ENCODE measurements around the gene C16orf78. TPM values are rescaled to one million over a fixed set of nuclear protein-coding genes. Genes with fewer than 3 reads are reported as not detected.
A peak's percentile ranks its signal among the peaks of the same experiment; 100 is the strongest.

The C16orf78 gene
- total and polyA plus RNA-seq, 5 donors from 2014 or later = not detected

DNA sequence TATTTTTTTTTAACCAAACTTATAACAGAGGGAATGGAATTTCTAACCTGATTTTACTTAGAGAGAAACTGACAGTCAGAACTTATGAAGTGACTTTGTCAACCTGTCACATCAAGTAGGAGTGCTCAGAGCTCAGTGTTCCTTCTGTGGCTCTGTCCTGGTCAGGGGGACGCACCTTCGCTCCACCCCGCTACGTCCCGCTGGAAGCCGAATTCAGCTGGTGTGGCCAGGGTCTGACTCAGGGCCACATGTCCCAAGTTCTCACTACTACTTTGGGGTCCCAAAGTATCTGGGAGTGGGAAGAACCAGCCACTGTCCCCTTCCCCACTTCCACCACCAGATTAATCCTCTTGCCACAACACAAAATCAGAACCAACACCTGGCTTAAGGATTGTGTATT, 51.4 kb downstream of the C16orf78 start:
- Histone ChIP-seq H3K9me3 (ENCODE audit: control insufficient read depth in 2 of 2, low read length in 2 of 2) (no peaks in the 10 kb centered on the region), H3K27me3 (ENCODE audit: control insufficient read depth, insufficient read depth, low read length) (no peaks in the 10 kb centered on the region), H3K36me3 (ENCODE audit: control insufficient read depth, insufficient read depth, low read length) (no peaks in the 10 kb centered on the region), H3K4me3 (ENCODE audit: low read depth, low read length) (no peak overlapping the region), H3K4me1 (ENCODE audit: control insufficient read depth, insufficient read depth, low read length, poor library complexity, severe bottlenecking) (no peaks in the 10 kb centered on the region), H3K27ac (ENCODE audit: insufficient read depth, low read length, poor library complexity, severe bottlenecking) (no peak overlapping the region)
- Mint-ChIP-seq H3K27ac (no peak overlapping the region), H3K36me3 (no peaks in the 10 kb centered on the region), H3K9me3 (peaks cover 0 to 7% (median 2%) of the 10 kb centered on the region in 7 donors), H3K4me3 (no peak overlapping the region), H3K27me3 (no peaks in the 10 kb centered on the region), H3K4me1 (no peaks in the 10 kb centered on the region)
- no peak for DNase-seq
- ATAC-seq (ENCODE audit: low read depth in 2 of 2) = no peak

GRCh38 chr16:49427771-49428170, 54.2 kb downstream of the C16orf78 start:
- no peak for DNase-seq
- Mint-ChIP-seq H3K27ac (no peak overlapping the region), H3K9me3 (peaks cover 0 to 7% (median 2%) of the 10 kb centered on the region in 7 donors), H3K27me3 (no peaks in the 10 kb centered on the region), H3K36me3 (no peaks in the 10 kb centered on the region), H3K4me1 (no peaks in the 10 kb centered on the region), H3K4me3 (no peak overlapping the region)
- Histone ChIP-seq H3K9me3 (ENCODE audit: control insufficient read depth in 2 of 2, low read length in 2 of 2) (no peaks in the 10 kb centered on the region), H3K4me3 (ENCODE audit: low read depth, low read length) (no peak overlapping the region), H3K27me3 (ENCODE audit: control insufficient read depth, insufficient read depth, low read length) (no peaks in the 10 kb centered on the region), H3K27ac (ENCODE audit: insufficient read depth, low read length, poor library complexity, severe bottlenecking) (no peak overlapping the region), H3K4me1 (ENCODE audit: control insufficient read depth, insufficient read depth, low read length, poor library complexity, severe bottlenecking) (no peaks in the 10 kb centered on the region), H3K36me3 (ENCODE audit: control insufficient read depth, insufficient read depth, low read length) (no peaks in the 10 kb centered on the region)
- no peak for ATAC-seq (ENCODE audit: low read depth in 2 of 2)

- H3K27me3 ChIP-seq (ENCODE audit: control insufficient read depth, insufficient read depth, low read length) = no peaks in the 10 kb centered on the region
- H3K4me3 ChIP-seq (ENCODE audit: low read depth, low read length) = no peak overlapping the region
- no peaks in the 10 kb centered on the region for H3K9me3 ChIP-seq (ENCODE audit: control insufficient read depth in 2 of 2, low read length in 2 of 2)
- Mint-ChIP-seq H3K27me3 (no peaks in the 10 kb centered on the region), H3K27ac (no peak overlapping the region), H3K4me3 (no peak overlapping the region), H3K9me3 (peaks cover 0 to 7% (median 2%) of the 10 kb centered on the region in 7 donors), H3K36me3 (no peaks in the 10 kb centered on the region), H3K4me1 (no peaks in the 10 kb centered on the region)
- H3K36me3 ChIP-seq (ENCODE audit: control insufficient read depth, insufficient read depth, low read length) = no peaks in the 10 kb centered on the region
- no peaks in the 10 kb centered on the region for H3K4me1 ChIP-seq (ENCODE audit: control insufficient read depth, insufficient read depth, low read length, poor library complexity, severe bottlenecking)
- no peak overlapping the region for H3K27ac ChIP-seq (ENCODE audit: insufficient read depth, low read length, poor library complexity, severe bottlenecking)
- ATAC-seq (ENCODE audit: low read depth in 2 of 2) = no peak
- DNase-seq = no peak
Measured at GRCh38 chr16:49428808-49429207, 55.2 kb downstream of the C16orf78 start.

DNA sequence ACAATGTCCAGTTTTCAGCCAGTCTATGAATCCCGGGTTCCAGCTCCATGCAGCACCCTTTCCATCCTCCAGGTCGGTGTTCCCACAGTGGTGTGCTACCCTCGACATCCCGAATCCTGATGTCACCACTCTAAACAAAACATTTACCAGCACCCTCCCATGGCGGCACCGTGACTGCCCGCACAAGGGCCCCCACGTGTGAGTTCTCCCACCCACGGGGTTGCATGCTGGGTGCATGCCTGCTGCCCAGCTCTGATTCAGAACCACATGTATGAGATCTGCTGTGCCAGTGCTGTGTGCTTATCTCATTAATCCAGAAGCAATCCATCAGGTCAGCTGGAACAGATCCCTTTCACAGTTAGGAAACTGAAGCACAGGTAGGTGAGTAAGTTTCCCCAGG, 57.4 kb downstream of the C16orf78 start:
- H3K4me3 Mint-ChIP-seq = no peak overlapping the region
- no peak for ATAC-seq (ENCODE audit: low read depth in 2 of 2)
- H3K27me3 ChIP-seq (ENCODE audit: control insufficient read depth, insufficient read depth, low read length) = no peaks in the 10 kb centered on the region
- peaks cover 0 to 7% (median 2%) of the 10 kb centered on the region in 7 donors for H3K9me3 Mint-ChIP-seq
- no peak overlapping the region for H3K27ac Mint-ChIP-seq
- no peak overlapping the region for H3K27ac ChIP-seq (ENCODE audit: insufficient read depth, low read length, poor library complexity, severe bottlenecking)
- H3K36me3 Mint-ChIP-seq = no peaks in the 10 kb centered on the region
- no peaks in the 10 kb centered on the region for H3K36me3 ChIP-seq (ENCODE audit: control insufficient read depth, insufficient read depth, low read length)
- H3K4me3 ChIP-seq (ENCODE audit: low read depth, low read length) = no peak overlapping the region
- no peaks in the 10 kb centered on the region for H3K4me1 Mint-ChIP-seq
- H3K4me1 ChIP-seq (ENCODE audit: control insufficient read depth, insufficient read depth, low read length, poor library complexity, severe bottlenecking) = no peaks in the 10 kb centered on the region
- DNase-seq = no peak
- H3K9me3 ChIP-seq (ENCODE audit: control insufficient read depth in 2 of 2, low read length in 2 of 2) = no peaks in the 10 kb centered on the region
- no peaks in the 10 kb centered on the region for H3K27me3 Mint-ChIP-seq

GRCh38 chr16:49431591-49432290, 58.1 kb downstream of the C16orf78 start:
- Histone ChIP-seq H3K9me3 (ENCODE audit: control insufficient read depth in 2 of 2, low read length in 2 of 2) (no peaks in the 10 kb centered on the region), H3K4me1 (ENCODE audit: control insufficient read depth, insufficient read depth, low read length, poor library complexity, severe bottlenecking) (no peaks in the 10 kb centered on the region), H3K4me3 (ENCODE audit: low read depth, low read length) (no peak overlapping the region), H3K27ac (ENCODE audit: insufficient read depth, low read length, poor library complexity, severe bottlenecking) (no peak overlapping the region), H3K27me3 (ENCODE audit: control insufficient read depth, insufficient read depth, low read length) (no peaks in the 10 kb centered on the region), H3K36me3 (ENCODE audit: control insufficient read depth, insufficient read depth, low read length) (no peaks in the 10 kb centered on the region)
- Mint-ChIP-seq H3K36me3 (no peaks in the 10 kb centered on the region), H3K27ac (no peak overlapping the region), H3K9me3 (peaks cover 0 to 7% (median 2%) of the 10 kb centered on the region in 7 donors), H3K4me1 (no peaks in the 10 kb centered on the region), H3K4me3 (no peak overlapping the region), H3K27me3 (no peaks in the 10 kb centered on the region)
- DNase-seq (no peak), ATAC-seq (ENCODE audit: low read depth in 2 of 2) (no peak)

DNA sequence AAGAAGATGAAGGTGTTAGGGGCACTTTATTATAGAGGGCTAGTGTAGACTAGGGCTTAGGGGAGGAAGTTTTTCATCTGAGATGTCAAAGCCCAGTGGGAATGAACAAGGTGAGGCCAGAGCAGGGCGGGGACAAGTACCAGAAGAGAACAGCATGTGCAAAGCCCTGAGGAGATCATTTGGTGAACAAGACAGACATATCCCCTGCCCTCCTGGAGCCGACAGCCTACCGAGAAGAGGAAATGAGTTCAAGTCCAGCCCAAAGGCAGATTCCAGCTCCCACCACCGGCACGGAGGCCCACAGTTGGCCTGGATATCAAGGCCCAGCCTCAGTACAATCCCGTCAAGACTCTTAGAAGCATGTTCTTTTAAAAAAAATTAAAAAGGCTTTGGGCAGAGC, 61.1 kb downstream of the C16orf78 start:
- Mint-ChIP-seq H3K36me3 (no peaks in the 10 kb centered on the region), H3K9me3 (peaks cover 0 to 3% (median 0%) of the 10 kb centered on the region in 7 donors), H3K27ac (no peak overlapping the region), H3K4me1 (no peaks in the 10 kb centered on the region), H3K27me3 (no peaks in the 10 kb centered on the region), H3K4me3 (no peak overlapping the region)
- Histone ChIP-seq H3K36me3 (ENCODE audit: control insufficient read depth, insufficient read depth, low read length) (no peaks in the 10 kb centered on the region), H3K4me3 (ENCODE audit: low read depth, low read length) (no peak overlapping the region), H3K9me3 (ENCODE audit: control insufficient read depth in 2 of 2, low read length in 2 of 2) (no peaks in the 10 kb centered on the region), H3K27me3 (ENCODE audit: control insufficient read depth, insufficient read depth, low read length) (no peaks in the 10 kb centered on the region), H3K4me1 (ENCODE audit: control insufficient read depth, insufficient read depth, low read length, poor library complexity, severe bottlenecking) (no peaks in the 10 kb centered on the region), H3K27ac (ENCODE audit: insufficient read depth, low read length, poor library complexity, severe bottlenecking) (no peak overlapping the region)
- ATAC-seq (ENCODE audit: low read depth in 2 of 2) (no peak), DNase-seq (no peak)

DNA sequence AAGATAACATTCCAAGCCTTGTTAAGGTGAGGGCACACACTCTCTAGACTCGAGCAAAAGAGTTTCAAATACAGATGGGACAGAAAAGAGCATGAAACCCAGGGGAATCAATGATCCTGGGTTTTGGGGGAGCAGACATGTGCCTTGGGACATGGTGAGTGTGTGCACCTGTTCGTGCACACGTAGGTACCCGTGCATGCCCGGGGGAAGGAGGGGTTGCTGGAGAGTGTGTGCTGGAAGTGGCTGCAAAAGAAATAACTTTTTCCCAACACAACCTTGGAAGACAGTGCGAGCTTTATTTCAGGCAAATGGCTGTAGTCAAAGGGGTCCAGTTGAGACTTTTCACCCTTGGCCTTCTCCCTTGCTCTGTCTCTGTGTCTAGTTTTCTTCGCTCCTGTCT, 62.6 kb downstream of the C16orf78 start:
- H3K27me3 ChIP-seq (ENCODE audit: control insufficient read depth, insufficient read depth, low read length) = no peaks in the 10 kb centered on the region
- peaks cover 5% of the 10 kb centered on the region for H3K4me1 ChIP-seq (ENCODE audit: control insufficient read depth, insufficient read depth, low read length, poor library complexity, severe bottlenecking)
- peaks cover 0 to 3% (median 0%) of the 10 kb centered on the region in 7 donors for H3K9me3 Mint-ChIP-seq
- peaks cover 0 to 12% (median 4%) of the 10 kb centered on the region in 4 donors for H3K4me1 Mint-ChIP-seq
- no peak overlapping the region for H3K4me3 Mint-ChIP-seq
- no peak for ATAC-seq (ENCODE audit: low read depth in 2 of 2)
- H3K36me3 ChIP-seq (ENCODE audit: control insufficient read depth, insufficient read depth, low read length) = no peaks in the 10 kb centered on the region
- peak overlapping the region in 1 of 3 donors; percentile 46 for H3K27ac Mint-ChIP-seq
- no peaks in the 10 kb centered on the region for H3K9me3 ChIP-seq (ENCODE audit: control insufficient read depth in 2 of 2, low read length in 2 of 2)
- no peak overlapping the region for H3K27ac ChIP-seq (ENCODE audit: insufficient read depth, low read length, poor library complexity, severe bottlenecking)
- H3K27me3 Mint-ChIP-seq = no peaks in the 10 kb centered on the region
- H3K4me3 ChIP-seq (ENCODE audit: low read depth, low read length) = no peak overlapping the region
- no peak for DNase-seq
- no peaks in the 10 kb centered on the region for H3K36me3 Mint-ChIP-seq

- H3K36me3 ChIP-seq (ENCODE audit: control insufficient read depth, insufficient read depth, low read length) = no peaks in the 10 kb centered on the region
- H3K36me3 Mint-ChIP-seq = no peaks in the 10 kb centered on the region
- H3K9me3 Mint-ChIP-seq = peaks cover 0 to 3% (median 0%) of the 10 kb centered on the region in 7 donors
- no peaks in the 10 kb centered on the region for H3K9me3 ChIP-seq (ENCODE audit: control insufficient read depth in 2 of 2, low read length in 2 of 2)
- H3K27me3 Mint-ChIP-seq = no peaks in the 10 kb centered on the region
- DNase-seq = no peak
- H3K4me3 ChIP-seq (ENCODE audit: low read depth, low read length) = no peak overlapping the region
- H3K27me3 ChIP-seq (ENCODE audit: control insufficient read depth, insufficient read depth, low read length) = no peaks in the 10 kb centered on the region
- peaks cover 12% of the 10 kb centered on the region for H3K4me1 ChIP-seq (ENCODE audit: control insufficient read depth, insufficient read depth, low read length, poor library complexity, severe bottlenecking)
- H3K4me1 Mint-ChIP-seq = peaks cover 0 to 22% (median 11%) of the 10 kb centered on the region in 4 donors
- no peak overlapping the region for H3K4me3 Mint-ChIP-seq
- H3K27ac ChIP-seq (ENCODE audit: insufficient read depth, low read length, poor library complexity, severe bottlenecking) = no peak overlapping the region
- no peak for ATAC-seq (ENCODE audit: low read depth in 2 of 2)
- no peak overlapping the region for H3K27ac Mint-ChIP-seq
Measured at GRCh38 chr16:49437344-49437743, 63.7 kb downstream of the C16orf78 start.
